ENCODE results near the gene NPB.
A peak's percentile ranks its signal among the peaks of the same experiment; 100 is the strongest.

The NPB gene

DNA sequence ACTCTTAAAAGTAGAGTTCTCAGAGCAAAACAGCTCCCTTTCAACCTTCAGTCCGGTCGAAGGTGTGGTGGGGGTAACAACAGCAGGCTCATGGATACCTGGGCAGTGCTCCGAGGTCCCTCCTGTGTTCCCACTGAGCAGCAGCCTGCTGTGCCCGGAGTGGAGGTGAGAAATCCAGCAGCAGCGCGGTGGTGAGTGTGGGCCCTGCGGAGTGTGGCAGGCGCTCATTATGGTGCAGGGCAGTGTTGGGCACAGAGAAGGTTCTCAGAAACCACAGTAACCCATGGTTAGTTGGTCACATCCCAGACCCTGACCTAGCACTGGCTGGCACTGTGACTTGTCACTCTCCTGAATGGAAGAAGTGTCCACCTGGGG is 36.7 kb upstream of the NPB start:
- Histone ChIP-seq H3K36me3 (ENCODE audit: low read depth) (peaks cover 71% of the 10 kb centered on the region), H3K9me3 (ENCODE audit: severe bottlenecking) (no peaks in the 10 kb centered on the region), H3K27me3 (ENCODE audit: insufficient read depth, poor library complexity, severe bottlenecking) (no peaks in the 10 kb centered on the region), H3K4me3 (ENCODE audit: severe bottlenecking) (no peak overlapping the region), H3K27ac (ENCODE audit: poor library complexity, severe bottlenecking) (peak overlapping the region; percentile 98), H3K4me1 (ENCODE audit: insufficient read depth, poor library complexity, severe bottlenecking) (peaks cover 23% of the 10 kb centered on the region)
- ATAC-seq (ENCODE audit: low read depth) (no peak), DNase-seq (ENCODE audit: low spot score) (no peak)
- TF ChIP-seq, protein P1, sequence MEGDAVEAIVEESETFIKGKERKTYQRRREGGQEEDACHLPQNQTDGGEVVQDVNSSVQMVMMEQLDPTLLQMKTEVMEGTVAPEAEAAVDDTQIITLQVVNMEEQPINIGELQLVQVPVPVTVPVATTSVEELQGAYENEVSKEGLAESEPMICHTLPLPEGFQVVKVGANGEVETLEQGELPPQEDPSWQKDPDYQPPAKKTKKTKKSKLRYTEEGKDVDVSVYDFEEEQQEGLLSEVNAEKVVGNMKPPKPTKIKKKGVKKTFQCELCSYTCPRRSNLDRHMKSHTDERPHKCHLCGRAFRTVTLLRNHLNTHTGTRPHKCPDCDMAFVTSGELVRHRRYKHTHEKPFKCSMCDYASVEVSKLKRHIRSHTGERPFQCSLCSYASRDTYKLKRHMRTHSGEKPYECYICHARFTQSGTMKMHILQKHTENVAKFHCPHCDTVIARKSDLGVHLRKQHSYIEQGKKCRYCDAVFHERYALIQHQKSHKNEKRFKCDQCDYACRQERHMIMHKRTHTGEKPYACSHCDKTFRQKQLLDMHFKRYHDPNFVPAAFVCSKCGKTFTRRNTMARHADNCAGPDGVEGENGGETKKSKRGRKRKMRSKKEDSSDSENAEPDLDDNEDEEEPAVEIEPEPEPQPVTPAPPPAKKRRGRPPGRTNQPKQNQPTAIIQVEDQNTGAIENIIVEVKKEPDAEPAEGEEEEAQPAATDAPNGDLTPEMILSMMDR (IDR thresholded peaks at IDR 0.05; ENCODE audit: poor library complexity, severe bottlenecking): no peak

DNA sequence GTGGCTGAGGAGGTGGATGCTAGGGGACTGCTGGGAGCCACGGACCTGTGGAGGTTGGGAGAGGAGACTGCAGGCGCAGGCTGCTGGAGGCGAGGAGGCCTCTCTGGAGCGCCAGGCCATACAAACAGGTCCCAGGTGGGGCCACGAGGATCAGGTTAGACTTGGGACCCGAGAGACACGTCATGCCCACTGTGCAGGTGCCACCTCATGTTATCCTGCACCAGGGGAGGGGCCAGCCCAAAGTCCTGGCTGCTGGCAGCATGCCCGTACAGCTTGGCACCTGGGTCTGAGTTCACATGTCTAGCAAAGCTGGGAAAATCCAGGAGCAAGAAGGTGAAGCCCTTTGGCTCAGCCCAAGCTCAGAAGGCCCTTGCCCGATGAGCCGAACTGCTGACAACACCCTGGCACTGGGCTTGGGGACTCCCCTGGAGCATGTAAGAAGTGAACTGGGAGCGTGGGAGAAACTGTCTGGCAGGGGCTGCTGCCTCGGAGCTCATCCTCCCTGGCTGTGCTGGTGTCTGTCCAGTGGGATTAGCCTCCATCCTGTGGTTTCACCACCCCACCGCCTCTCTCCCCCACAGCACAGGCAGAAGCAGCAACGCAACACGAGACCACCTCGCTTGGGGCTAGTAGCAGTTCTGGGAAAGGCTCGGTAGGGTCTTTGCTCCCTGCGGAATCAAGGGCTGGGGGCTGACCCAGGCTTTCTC is 36.2 kb upstream of the NPB start:
- ATAC-seq (ENCODE audit: low read depth) (no peak), DNase-seq (ENCODE audit: low spot score) (peak; percentile 75)
- TF ChIP-seq, protein P1 (IDR thresholded peaks at IDR 0.05; ENCODE audit: poor library complexity, severe bottlenecking): no peak
- H3K36me3 ChIP-seq (ENCODE audit: low read depth): peaks cover 73% of the 10 kb centered on the region
- peaks cover 23% of the 10 kb centered on the region for H3K4me1 ChIP-seq (ENCODE audit: insufficient read depth, poor library complexity, severe bottlenecking)
- H3K4me3 ChIP-seq (ENCODE audit: severe bottlenecking): no peak overlapping the region
- no peaks in the 10 kb centered on the region for H3K9me3 ChIP-seq (ENCODE audit: severe bottlenecking)
- no peaks in the 10 kb centered on the region for H3K27me3 ChIP-seq (ENCODE audit: insufficient read depth, poor library complexity, severe bottlenecking)
- H3K27ac ChIP-seq (ENCODE audit: poor library complexity, severe bottlenecking): peak overlapping the region; percentile 98

DNA sequence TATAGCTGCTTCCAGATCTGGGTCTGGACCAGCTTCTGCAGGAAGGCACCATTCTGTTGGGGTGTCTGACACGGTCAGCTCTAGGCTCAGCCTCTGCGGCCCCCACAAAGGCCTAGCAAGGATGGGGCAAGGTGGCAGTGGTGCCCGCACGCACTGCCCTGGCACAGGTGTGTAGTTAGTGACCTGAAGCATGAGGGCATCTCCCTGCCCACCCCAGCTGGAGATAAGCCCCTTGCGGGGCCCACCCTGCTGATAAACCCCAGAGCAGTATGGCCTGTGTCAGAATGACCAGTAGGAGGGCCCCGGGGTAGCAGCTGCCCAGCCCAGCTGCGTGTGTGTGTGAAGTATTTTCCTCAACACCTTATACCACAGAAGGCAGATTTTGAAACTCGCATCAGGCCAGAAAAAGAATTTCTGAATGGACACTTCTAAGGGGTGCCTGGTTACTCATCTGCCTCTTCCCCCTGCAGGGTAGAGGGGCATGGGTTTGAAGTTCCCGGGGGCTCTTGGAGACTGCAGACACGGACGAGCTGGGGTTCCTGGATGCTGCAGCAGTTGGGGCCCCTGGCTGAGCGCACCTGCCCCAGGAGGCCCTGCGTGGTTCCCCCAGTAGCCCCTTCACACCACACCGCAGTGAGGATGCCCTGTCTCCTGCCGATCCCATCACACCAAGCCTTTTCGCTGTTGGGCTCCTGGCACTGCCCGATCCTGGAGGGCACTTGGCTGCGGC is 35.4 kb upstream of the NPB start:
- peak; percentile 73 for DNase-seq (ENCODE audit: low spot score)
- Histone ChIP-seq H3K27ac (ENCODE audit: poor library complexity, severe bottlenecking) (peak overlapping the region; percentile 98), H3K9me3 (ENCODE audit: severe bottlenecking) (no peaks in the 10 kb centered on the region), H3K4me1 (ENCODE audit: insufficient read depth, poor library complexity, severe bottlenecking) (peaks cover 23% of the 10 kb centered on the region), H3K4me3 (ENCODE audit: severe bottlenecking) (no peak overlapping the region), H3K27me3 (ENCODE audit: insufficient read depth, poor library complexity, severe bottlenecking) (no peaks in the 10 kb centered on the region), H3K36me3 (ENCODE audit: low read depth) (peaks cover 73% of the 10 kb centered on the region)
- TF ChIP-seq, protein P1 (IDR thresholded peaks at IDR 0.05; ENCODE audit: poor library complexity, severe bottlenecking): no peak
- ATAC-seq (ENCODE audit: low read depth): peak; percentile 0; the same call in 1 of the 3 replicates

DNA sequence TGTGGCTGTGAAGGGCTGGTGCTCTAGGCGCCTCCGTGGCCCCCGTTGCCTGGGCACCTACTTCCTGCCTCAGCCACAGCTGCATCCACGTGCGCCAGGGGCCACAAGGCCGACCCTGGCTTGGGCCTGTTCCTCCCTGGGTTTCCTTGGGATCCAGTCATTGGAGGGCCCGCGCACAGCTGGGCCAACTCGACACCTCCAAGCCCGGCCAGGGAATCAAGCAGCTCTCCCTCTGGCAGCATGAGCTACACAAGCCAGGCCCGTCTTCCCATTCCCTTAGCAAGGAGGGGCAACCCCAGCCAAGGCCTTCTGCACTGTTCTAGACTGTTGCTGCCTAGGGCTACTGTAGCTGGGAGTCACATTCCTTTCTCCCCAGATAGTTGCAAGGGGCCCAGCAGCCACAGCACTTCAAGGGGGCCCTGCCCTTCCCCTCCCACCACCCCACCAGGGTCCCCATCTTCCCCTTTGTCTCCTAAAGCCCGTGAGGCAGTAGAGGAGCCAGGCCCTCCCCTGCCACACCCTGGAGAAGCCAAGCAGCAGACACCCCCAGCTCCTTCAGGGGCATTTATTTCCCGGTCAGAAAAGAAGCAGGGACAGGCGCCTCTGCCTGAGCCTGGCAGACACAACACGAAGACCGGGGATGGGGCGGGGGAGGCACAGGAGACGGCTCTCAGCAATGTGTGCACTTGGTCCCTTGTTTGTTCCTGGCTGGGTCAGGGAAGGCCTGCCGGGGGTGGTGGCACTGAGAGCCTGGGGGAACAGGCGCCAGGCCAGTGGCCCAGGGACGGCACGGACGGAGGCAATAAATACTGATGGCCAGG is 34.7 kb upstream of the NPB start:
- DNase-seq (ENCODE audit: low spot score) (peak; percentile 84), ATAC-seq (ENCODE audit: low read depth) (peak; percentile 42)
- H3K36me3 ChIP-seq (ENCODE audit: low read depth): peaks cover 67% of the 10 kb centered on the region
- TF ChIP-seq, protein P1 (IDR thresholded peaks at IDR 0.05; ENCODE audit: poor library complexity, severe bottlenecking): no peak
- H3K27ac ChIP-seq (ENCODE audit: poor library complexity, severe bottlenecking): peak overlapping the region; percentile 98
- no peaks in the 10 kb centered on the region for H3K27me3 ChIP-seq (ENCODE audit: insufficient read depth, poor library complexity, severe bottlenecking)
- peaks cover 27% of the 10 kb centered on the region for H3K4me1 ChIP-seq (ENCODE audit: insufficient read depth, poor library complexity, severe bottlenecking)
- H3K9me3 ChIP-seq (ENCODE audit: severe bottlenecking): no peaks in the 10 kb centered on the region
- H3K4me3 ChIP-seq (ENCODE audit: severe bottlenecking): no peak overlapping the region

All from RWPE2 (cell line).